Brain microvascular endothelial cell (primary cell): ENCODE measurements around the gene ZNF532.

Source experiments
- DNase-seq: peaks from one replicate; pipeline ENCODE4 v3.0.0-alpha.2; 2020
- H3K27ac ChIP-seq: fragments of 250-450 bp; sonication (Bioruptor Pico); 2 replicates; pipeline ENCODE4 v1.5.1; 2020; ENCODE audit warnings: mild to moderate bottlenecking, moderate library complexity
- H3K27me3 ChIP-seq: fragments of 250-450 bp; sonication (Bioruptor Pico); replicated peaks from 2 replicates; pipeline ENCODE4 v1.5.1; 2020; ENCODE audit warnings: mild to moderate bottlenecking
- H3K36me3 ChIP-seq: fragments of 250-450 bp; sonication (Bioruptor Pico); replicated peaks from 2 replicates; pipeline ENCODE4 v1.5.1; 2020; ENCODE audit warnings: mild to moderate bottlenecking
- H3K4me3 ChIP-seq: 2 replicates; pipeline ENCODE4 v1.5.1; 2011; ENCODE audit warnings: low read depth, mild to moderate bottlenecking, control low read depth, low read length, moderate library complexity
- CTCF ChIP-seq: IDR thresholded peaks from 2 replicates; pipeline ENCODE4 v1.5.1; 2011; ENCODE audit warnings: low read depth, mild to moderate bottlenecking, moderate library complexity, low read length, control low read depth, inconsistent platforms; ENCODE audit errors: missing control alignments
- in situ Hi-C: cut with HindIII; loops from 2 replicates; pipeline ENCODE4 v1.10.0; 2017; ENCODE audit warnings: low sequenced_read_pairs, low pct_ligation_motif_present

The ZNF532 gene

GRCh38 chr18:58878640-58879039 lies 14.0 kb downstream of the ZNF532 start:
- H3K4me3 ChIP-seq: no peak overlapping the region
- no peak overlapping the region for H3K27ac ChIP-seq
- peaks cover 19% of the 10 kb centered on the region for H3K36me3 ChIP-seq
- no peak for TF ChIP-seq CTCF
- no peaks in the 10 kb centered on the region for H3K27me3 ChIP-seq
- DNase-seq: no peak
- in situ Hi-C loops: no loop called here

DNA sequence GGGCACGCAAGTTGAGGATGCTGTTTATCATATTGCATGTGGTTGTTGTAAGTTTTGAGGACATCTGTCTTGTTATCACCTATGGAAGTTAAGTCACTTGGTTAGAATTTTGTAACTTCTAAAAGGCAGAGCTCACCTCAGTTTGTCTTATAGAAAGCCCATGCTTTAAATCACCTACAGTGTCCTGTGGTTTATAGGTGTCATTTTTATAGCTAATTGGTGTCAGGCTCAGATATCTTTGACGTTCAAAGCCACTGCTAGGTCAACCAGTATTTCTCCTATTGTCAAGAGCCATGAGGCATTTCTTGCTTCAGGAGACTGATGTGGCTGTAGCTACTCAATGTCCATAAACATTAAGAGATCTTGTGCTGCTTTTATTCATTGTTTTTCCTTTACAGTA lies 16.8 kb downstream of the ZNF532 start:
- Histone ChIP-seq H3K36me3 (peaks cover 8% of the 10 kb centered on the region), H3K27ac (no peak overlapping the region), H3K27me3 (no peaks in the 10 kb centered on the region), H3K4me3 (no peak overlapping the region)
- no peak for TF ChIP-seq CTCF
- in situ Hi-C loops: no loop called here
- no peak for DNase-seq

DNA sequence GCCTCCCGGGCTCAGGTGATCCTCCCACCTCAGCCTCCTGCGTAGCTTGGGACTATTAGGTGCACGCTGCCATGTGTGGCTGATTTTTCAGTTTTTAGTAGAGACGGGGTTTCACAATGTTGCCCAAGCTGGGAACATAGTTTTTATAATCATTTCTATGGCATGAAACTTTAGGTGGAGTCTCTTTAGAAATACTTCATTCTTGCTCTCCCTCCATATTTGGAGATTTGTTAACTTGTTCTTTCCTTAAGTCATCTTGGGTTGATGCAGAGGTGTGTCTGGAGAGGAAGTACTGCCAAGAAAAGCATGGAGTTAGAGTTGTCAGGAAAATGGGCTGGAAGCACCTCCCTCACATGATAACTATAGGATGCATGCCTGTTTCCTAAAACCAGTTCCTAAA lies 17.4 kb downstream of the ZNF532 start:
- H3K36me3 ChIP-seq: peaks cover 5% of the 10 kb centered on the region
- H3K4me3 ChIP-seq: no peak overlapping the region
- no peak for DNase-seq
- H3K27me3 ChIP-seq: no peaks in the 10 kb centered on the region
- H3K27ac ChIP-seq: peak overlapping the region; percentile 40
- in situ Hi-C loops: no loop called here
- no peak for TF ChIP-seq CTCF

GRCh38 chr18:58882686-58883085 lies 18.0 kb downstream of the ZNF532 start:
- DNase-seq: no peak
- Histone ChIP-seq H3K36me3 (peaks cover 5% of the 10 kb centered on the region), H3K27me3 (no peaks in the 10 kb centered on the region), H3K4me3 (no peak overlapping the region), H3K27ac (peak overlapping the region; percentile 40)
- TF ChIP-seq CTCF: no peak
- in situ Hi-C loops: no loop called here

DNA sequence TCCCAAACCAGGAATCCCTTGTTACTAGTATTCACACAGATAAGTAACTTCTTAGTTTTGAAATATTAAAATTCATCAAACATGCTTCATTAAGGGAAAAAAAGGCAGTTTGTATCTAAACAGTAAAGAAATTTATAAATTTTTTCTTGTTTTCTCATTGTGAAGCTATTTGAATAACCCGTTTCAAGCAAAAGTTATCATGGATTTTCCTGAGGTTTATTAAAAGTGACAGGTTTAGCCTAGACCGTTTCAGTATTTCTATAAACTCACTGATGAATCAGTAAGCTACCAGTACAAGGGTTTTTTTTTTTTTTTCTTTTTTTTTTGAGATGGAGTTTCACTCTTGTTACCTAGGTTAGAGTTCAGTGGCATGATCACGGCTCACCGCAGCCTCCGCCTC lies 20.0 kb downstream of the ZNF532 start:
- in situ Hi-C loops: no loop called here
- no peaks in the 10 kb centered on the region for H3K36me3 ChIP-seq
- no peak overlapping the region for H3K4me3 ChIP-seq
- H3K27me3 ChIP-seq: no peaks in the 10 kb centered on the region
- no peak for DNase-seq
- no peak overlapping the region for H3K27ac ChIP-seq
- TF ChIP-seq CTCF: no peak

DNA sequence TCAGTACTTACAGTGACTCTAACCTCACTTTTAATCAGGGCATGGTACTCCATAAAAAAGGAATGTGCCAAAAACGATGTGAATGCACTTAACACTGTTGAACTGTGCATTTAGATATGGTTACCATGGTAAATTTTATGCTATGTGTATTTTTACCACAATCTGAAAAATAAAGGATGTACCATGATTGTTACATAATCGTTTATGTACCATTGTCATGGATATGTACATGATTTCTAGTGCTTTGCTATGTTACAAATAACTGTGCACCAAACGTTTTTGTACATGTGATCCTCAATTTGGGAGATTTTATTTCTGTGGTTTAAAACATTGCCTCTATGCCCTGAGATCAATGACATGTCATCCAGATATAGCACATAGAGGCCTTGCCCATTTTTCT lies 21.8 kb downstream of the ZNF532 start:
- Histone ChIP-seq H3K27me3 (no peaks in the 10 kb centered on the region), H3K27ac (peak overlapping the region; percentile 73), H3K4me3 (no peak overlapping the region), H3K36me3 (no peaks in the 10 kb centered on the region)
- no peak for DNase-seq
- in situ Hi-C loops: no loop called here
- TF ChIP-seq CTCF: no peak
